DOHH2 (cell line): ENCODE measurements around the gene CRYBB3.
"Not testable (repeated sequence)": the region's sequence is repeated elsewhere in the genome, so short reads cannot be mapped to it uniquely, and the experiment has no call there.

Experiments used
- H3F3A ChIP-seq: fragments of 200-600 bp; sonication (generic), shearing (Covaris generic); 2 replicates; pipeline ENCODE4 v1.6.0; 2016; ENCODE audit warnings: antibody characterized with exemption, mild to moderate bottlenecking; ENCODE audit not compliant: control insufficient read depth, insufficient read depth
- H3K27ac ChIP-seq: fragments of 200-600 bp; sonication (generic); 2 replicates; pipeline ENCODE4 v1.5.1; 2014; ENCODE audit warnings: low read depth, mild to moderate bottlenecking, low read length, moderate library complexity
- H3K27me3 ChIP-seq: fragments of 200-600 bp; sonication (generic); 2 replicates; pipeline ENCODE4 v1.6.1; 2014; ENCODE audit warnings: mild to moderate bottlenecking, low read length, mixed read lengths; ENCODE audit not compliant: control insufficient read depth
- H3K36me3 ChIP-seq: fragments of 200-600 bp; sonication (generic); 2 replicates; pipeline ENCODE4 v1.6.1; 2014; ENCODE audit warnings: mild to moderate bottlenecking, low read length, moderate library complexity, mixed read lengths; ENCODE audit not compliant: control insufficient read depth
- H3K4me1 ChIP-seq: fragments of 200-600 bp; sonication (generic); 2 replicates; pipeline ENCODE4 v1.6.1; 2014; ENCODE audit warnings: mild to moderate bottlenecking, low read length, mixed read lengths; ENCODE audit not compliant: control insufficient read depth
- H3K4me2 ChIP-seq: fragments of 200-600 bp; sonication (generic); 2 replicates; pipeline ENCODE4 v1.6.0; 2014; ENCODE audit warnings: mild to moderate bottlenecking, low read length, moderate library complexity
- H3K4me3 ChIP-seq: fragments of 200-600 bp; sonication (generic); 2 replicates; pipeline ENCODE4 v1.5.1; 2014; ENCODE audit warnings: mild to moderate bottlenecking, low read length, mixed read lengths
- H3K79me2 ChIP-seq: fragments of 200-600 bp; sonication (generic); 2 replicates; pipeline ENCODE4 v1.6.1; 2014; ENCODE audit warnings: mild to moderate bottlenecking, low read length, mixed read lengths; ENCODE audit not compliant: control insufficient read depth
- H3K9me2 ChIP-seq: fragments of 200-600 bp; sonication (generic); replicated peaks from 2 replicates; pipeline ENCODE4 v1.6.1; 2014; ENCODE audit warnings: mild to moderate bottlenecking, low read length, mixed read lengths; ENCODE audit not compliant: control insufficient read depth
- H3K9me3 ChIP-seq: fragments of 200-600 bp; sonication (generic); 2 replicates; pipeline ENCODE4 v1.6.1; 2014; ENCODE audit warnings: antibody characterized with exemption, low read length, mixed read lengths; ENCODE audit not compliant: control insufficient read depth, insufficient read depth
- H4K20me1 ChIP-seq: fragments of 200-600 bp; sonication (generic); 2 replicates; pipeline ENCODE4 v1.6.0; 2014; ENCODE audit warnings: low read depth, mild to moderate bottlenecking, antibody characterized with exemption, low read length, moderate library complexity; ENCODE audit not compliant: control insufficient read depth, insufficient read depth
- CTCF ChIP-seq: fragments of 200-600 bp; sonication (generic); IDR thresholded peaks from one replicate; pipeline ENCODE4 v1.5.1; 2014; ENCODE audit warnings: antibody characterized with exemption, mild to moderate bottlenecking, low read depth, low read length; ENCODE audit not compliant: poor library complexity, severe bottlenecking
- EZH2phosphoT487 ChIP-seq: fragments of 200-600 bp; sonication (generic); IDR thresholded peaks from 2 replicates; pipeline ENCODE4 v1.6.1; 2017; ENCODE audit warnings: borderline replicate concordance, mild to moderate bottlenecking, antibody characterized with exemption, low read length, moderate library complexity, mixed read lengths

Gene CRYBB3

GRCh38 chr22:25235547-25236290 is 36.1 kb downstream of the CRYBB3 start:
- H3K79me2 ChIP-seq = no peaks in the 10 kb centered on the region
- no peaks in the 10 kb centered on the region for H3F3A ChIP-seq
- H3K4me3 ChIP-seq = no peak overlapping the region
- H3K27ac ChIP-seq = no peak overlapping the region
- no peaks in the 10 kb centered on the region for H4K20me1 ChIP-seq
- TF ChIP-seq EZH2phosphoT487 = no peak
- TF ChIP-seq CTCF = peak; percentile 81
- H3K27me3 ChIP-seq = 0 out of 2 replicates have a peak, but pooled peaks cover 3% of the 10 kb centered on the region
- no peak overlapping the region for H3K4me2 ChIP-seq
- no peaks in the 10 kb centered on the region for H3K9me2 ChIP-seq
- H3K36me3 ChIP-seq = no peaks in the 10 kb centered on the region
- H3K4me1 ChIP-seq = no peaks in the 10 kb centered on the region
- H3K9me3 ChIP-seq = no peaks in the 10 kb centered on the region

GRCh38 chr22:25236417-25236816 is 36.8 kb downstream of the CRYBB3 start:
- Histone ChIP-seq H3K4me3 (no peak overlapping the region), H3K4me2 (no peak overlapping the region)
- TF ChIP-seq CTCF = no peak
- TF ChIP-seq EZH2phosphoT487 = no peak

GRCh38 chr22:25237503-25237902 is 37.8 kb downstream of the CRYBB3 start:
- Histone ChIP-seq H3K79me2 (no peaks in the 10 kb centered on the region), H3K36me3 (no peaks in the 10 kb centered on the region), H4K20me1 (no peaks in the 10 kb centered on the region), H3K4me1 (no peaks in the 10 kb centered on the region), H3K27ac (no peak overlapping the region), H3F3A (no peaks in the 10 kb centered on the region), H3K4me2 (no peak overlapping the region), H3K9me3 (no peaks in the 10 kb centered on the region), H3K4me3 (no peak overlapping the region), H3K9me2 (no peaks in the 10 kb centered on the region), H3K27me3 (0 out of 2 replicates have a peak, but pooled peaks cover 3% of the 10 kb centered on the region)
- TF ChIP-seq EZH2phosphoT487 (no peak), CTCF (no peak)

More at GRCh38 chr22:25236417-25236816, 36.8 kb downstream of the CRYBB3 start:
- Histone ChIP-seq H3K27me3 (0 out of 2 replicates have a peak, but pooled peaks cover 3% of the 10 kb centered on the region), H3K79me2 (no peaks in the 10 kb centered on the region), H4K20me1 (no peaks in the 10 kb centered on the region), H3K9me3 (no peaks in the 10 kb centered on the region), H3K36me3 (no peaks in the 10 kb centered on the region), H3K9me2 (no peaks in the 10 kb centered on the region), H3K4me1 (no peaks in the 10 kb centered on the region), H3K27ac (no peak overlapping the region), H3F3A (no peaks in the 10 kb centered on the region)

GRCh38 chr22:25238058-25238457 is 38.4 kb downstream of the CRYBB3 start:
- not testable (repeated sequence) for H3K4me3 ChIP-seq, H3K9me2 ChIP-seq, H3K27ac ChIP-seq, H3F3A ChIP-seq, H3K4me2 ChIP-seq, H3K36me3 ChIP-seq, H3K4me1 ChIP-seq, H3K9me3 ChIP-seq, H3K27me3 ChIP-seq, H3K79me2 ChIP-seq, H4K20me1 ChIP-seq

GRCh38 chr22:25255169-25255568 is 55.5 kb downstream of the CRYBB3 start:
- not testable (repeated sequence) for H3K4me2 ChIP-seq, H3K27ac ChIP-seq, H3K4me3 ChIP-seq, H3K9me2 ChIP-seq, H3K27me3 ChIP-seq, H3K4me1 ChIP-seq, H3K9me3 ChIP-seq, H3K79me2 ChIP-seq, H3F3A ChIP-seq, H4K20me1 ChIP-seq, H3K36me3 ChIP-seq
